Gastrocnemius medialis (tissue), 4 donors: ENCODE data around the gene ZKSCAN5.

Experiments
- POLR2A ChIP-seq, 2 donors: fragments of 450-650 bp; IDR thresholded peaks; one replicate each; pipeline ENCODE4 v1.6.1; 2017; ENCODE audit warnings: antibody characterized with exemption in 2 of 2, mild to moderate bottlenecking in 2 of 2, moderate library complexity in 2 of 2
- TF ChIP-seq, protein P1 (sequence below), 5 experiments: fragments of 450-650 bp in 3 of 5; fragments of 200-600 bp in 2 of 5; sonication (generic) in 2 of 5; IDR thresholded peaks in 4 of 5; conservative IDR thresholded peaks in 1 of 5; 1 replicate in 4 of 5; 2 replicates in 1 of 5; pipeline ENCODE4 v1.5.1; 2016 to 2019; ENCODE audit warnings: antibody characterized with exemption in 5 of 5, mild to moderate bottlenecking in 3 of 5, moderate library complexity in 3 of 5

DNA sequence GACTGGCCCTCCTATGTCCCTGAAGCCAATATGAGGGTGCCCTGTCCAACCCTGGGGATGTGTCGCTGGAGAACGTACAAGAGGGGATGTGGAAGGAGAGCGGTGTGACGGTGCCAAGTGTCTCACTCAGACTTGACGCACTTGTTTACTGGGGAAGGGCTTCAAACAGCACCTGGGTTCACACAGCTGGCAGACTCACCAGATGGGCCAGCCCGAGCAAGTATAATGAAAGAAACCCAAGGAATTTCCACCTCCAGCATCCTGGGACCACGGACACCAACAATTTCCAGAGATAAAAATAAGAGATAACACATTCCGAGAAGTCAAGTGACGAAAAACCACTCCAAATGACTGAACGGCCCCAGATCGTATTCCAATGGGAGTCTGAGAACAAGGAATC is 43.8 kb upstream of the ZKSCAN5 start:
- TF ChIP-seq, protein P1, sequence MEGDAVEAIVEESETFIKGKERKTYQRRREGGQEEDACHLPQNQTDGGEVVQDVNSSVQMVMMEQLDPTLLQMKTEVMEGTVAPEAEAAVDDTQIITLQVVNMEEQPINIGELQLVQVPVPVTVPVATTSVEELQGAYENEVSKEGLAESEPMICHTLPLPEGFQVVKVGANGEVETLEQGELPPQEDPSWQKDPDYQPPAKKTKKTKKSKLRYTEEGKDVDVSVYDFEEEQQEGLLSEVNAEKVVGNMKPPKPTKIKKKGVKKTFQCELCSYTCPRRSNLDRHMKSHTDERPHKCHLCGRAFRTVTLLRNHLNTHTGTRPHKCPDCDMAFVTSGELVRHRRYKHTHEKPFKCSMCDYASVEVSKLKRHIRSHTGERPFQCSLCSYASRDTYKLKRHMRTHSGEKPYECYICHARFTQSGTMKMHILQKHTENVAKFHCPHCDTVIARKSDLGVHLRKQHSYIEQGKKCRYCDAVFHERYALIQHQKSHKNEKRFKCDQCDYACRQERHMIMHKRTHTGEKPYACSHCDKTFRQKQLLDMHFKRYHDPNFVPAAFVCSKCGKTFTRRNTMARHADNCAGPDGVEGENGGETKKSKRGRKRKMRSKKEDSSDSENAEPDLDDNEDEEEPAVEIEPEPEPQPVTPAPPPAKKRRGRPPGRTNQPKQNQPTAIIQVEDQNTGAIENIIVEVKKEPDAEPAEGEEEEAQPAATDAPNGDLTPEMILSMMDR (IDR thresholded peaks at IDR 0.05 in 4 of 5, conservative IDR thresholded peaks at IDR 0.05 in 1 of 5): no peak
- no peak for TF ChIP-seq POLR2A (IDR thresholded peaks at IDR 0.05)
